Measurements from ENCODE around the gene PDE9A. TPM values are rescaled to one million over a fixed set of nuclear protein-coding genes. Genes with fewer than 3 reads are reported as not detected.

The PDE9A gene
- total and polyA plus RNA-seq, 2 of the 4 experiments (the other 2 are of a cell fraction): 0.89 to 0.90 TPM

GRCh38 chr21:42784896-42785451, 131.6 kb downstream of the PDE9A start:
- peaks cover 4% of the 10 kb centered on the region; the same call in 1 of the 2 replicates for H3K9me3 ChIP-seq (ENCODE audit: control insufficient read depth, insufficient read depth, low read length)
- TF ChIP-seq POLR2A (IDR thresholded peaks at IDR 0.05; ENCODE audit: low read depth, low read length) (no peak), NFE2L2 (IDR thresholded peaks at IDR 0.05; ENCODE audit: low read depth, low read length) (no peak), MAZ (IDR thresholded peaks at IDR 0.05; ENCODE audit: borderline replicate concordance, low read depth, low read length) (no peak), RFX5 (IDR thresholded peaks at IDR 0.05; ENCODE audit: low read depth, low read length) (no peak), RAD21 (IDR thresholded peaks at IDR 0.05; ENCODE audit: low read length) (no peak)
- DNase-seq: no peak
- H3K9ac ChIP-seq (ENCODE audit: low read depth, low read length): no peak overlapping the region
- no peak overlapping the region for H3K4ac ChIP-seq (ENCODE audit: low read depth, low read length)
- no peak overlapping the region for H3K18ac ChIP-seq (ENCODE audit: low read depth, low read length)
- H2BK20ac ChIP-seq (ENCODE audit: low read depth, low read length): no peak overlapping the region
- H2AFZ ChIP-seq (replicated peaks; ENCODE audit: low read length, poor library complexity): no peak overlapping the region
- H4K5ac ChIP-seq (ENCODE audit: low read depth, low read length): no peak overlapping the region
- intact Hi-C loops (cut with micrococcal nuclease) (no loop called here), dilution Hi-C loops (cut with HindIII; ENCODE audit: low sequenced_read_pairs, unreplicated experiment) (no loop called here), in situ Hi-C loops (cut with MboI; ENCODE audit: low sequenced_read_pairs) (loop anchor here (10.0 kb wide), 1 partner anchor 200 kb away; no protein-coding TSS in a partner anchor)
- H3K9me1 ChIP-seq (ENCODE audit: insufficient read depth, low read length): no peaks in the 10 kb centered on the region
- H4K91ac ChIP-seq (ENCODE audit: insufficient read depth, low read depth, low read length): no peak overlapping the region
- 100% methylated on average over 1 of the region's 17 CpGs; no CpG with 5 or more reads in 1 of the 2 experiments for WGBS, 2 experiments (ENCODE audit: extremely low coverage in 2 of 2, insufficient read length in 1 of 2)
- no peak overlapping the region for H2AK9ac ChIP-seq (replicated peaks; ENCODE audit: low read depth, low read length, poor library complexity)
- no peak for ATAC-seq (ENCODE audit: low read depth)
- H3K27me3 ChIP-seq (ENCODE audit: control insufficient read depth, insufficient read depth, low read length): peaks cover 48% of the 10 kb centered on the region
- H3K14ac ChIP-seq (replicated peaks; ENCODE audit: low read depth, low read length): no peak overlapping the region
- no peak overlapping the region for H3K27ac ChIP-seq (ENCODE audit: insufficient read depth, low read length)
- H3K4me3 ChIP-seq (ENCODE audit: insufficient read depth, low read depth, low read length): no peak overlapping the region
- H4K8ac ChIP-seq (ENCODE audit: low read depth in 2 of 2, low read length in 2 of 2): no peak overlapping the region
- POLR2A ChIA-PET (ENCODE audit: unreplicated experiment): no interaction called here
- no peak overlapping the region for H2AK5ac ChIP-seq (ENCODE audit: low read depth, low read length)
- H2BK120ac ChIP-seq (ENCODE audit: low read depth, low read length): no peak overlapping the region
- no peak overlapping the region for H3K4me2 ChIP-seq (ENCODE audit: low read depth, low read length)
- no peaks in the 10 kb centered on the region for H4K20me1 ChIP-seq (ENCODE audit: insufficient read depth, low read length)
- H2BK5ac ChIP-seq (ENCODE audit: low read depth, low read length, poor library complexity, severe bottlenecking): no peak overlapping the region
- no peaks in the 10 kb centered on the region for H3K4me1 ChIP-seq (ENCODE audit: control insufficient read depth, insufficient read depth, low read length)
- no peak overlapping the region for H3K56ac ChIP-seq (ENCODE audit: extremely low read depth, insufficient read depth, low read length)
- no peaks in the 10 kb centered on the region for H3K36me3 ChIP-seq (ENCODE audit: control insufficient read depth, insufficient read depth, low read length)
- no peaks in the 10 kb centered on the region for H3K79me1 ChIP-seq (ENCODE audit: low read depth in 1 of 2, low read length in 2 of 2)
- H2BK15ac ChIP-seq (ENCODE audit: low read depth, low read length): no peak overlapping the region
- CTCF ChIA-PET: no interaction called here
- H3K23ac ChIP-seq (ENCODE audit: low read depth, low read length): no peak overlapping the region
- BruUV-seq (replicated peaks): no TSS peak
